Breast epithelium (tissue), 4 donors: ENCODE results near the gene TRIO. TPM values are rescaled to one million over a fixed set of nuclear protein-coding genes. Genes with fewer than 3 reads are reported as not detected.

Experiments
- DNase-seq, 2 donors: peaks; one replicate each; pipeline ENCODE4 v3.0.0-alpha.2; 2019; ENCODE audit warnings: low spot score in 2 of 2
- H3K27ac ChIP-seq, 2 donors: fragments of 200-600 bp; sonication (generic) in 1 of 2; one replicate each; pipeline ENCODE4 v1.5.1; 2016 to 2019; ENCODE audit warnings: mild to moderate bottlenecking in 1 of 2
- H3K27me3 ChIP-seq, 2 donors: fragments of 200-600 bp; sonication (generic) in 1 of 2; one replicate each; pipeline versions ENCODE4 v1.5.1 to v1.6.0; 2017 to 2019; ENCODE audit warnings: control low read depth in 1 of 2, mild to moderate bottlenecking in 1 of 2
- H3K36me3 ChIP-seq: fragments of 200-600 bp; one replicate; pipeline ENCODE4 v1.5.1; 2019
- H3K4me1 ChIP-seq, 2 donors: fragments of 200-600 bp; sonication (generic); one replicate each; pipeline ENCODE4 v1.5.1; 2016 to 2019; ENCODE audit warnings: control low read depth in 1 of 2
- H3K4me3 ChIP-seq, 3 donors: fragments of 200-600 bp; sonication (generic); 1 replicate in 2 of 3; 2 replicates in 1 of 3; pipeline ENCODE4 v1.5.1; 2016 to 2019; ENCODE audit warnings: mild to moderate bottlenecking in 3 of 3, moderate library complexity in 2 of 3
- H3K9me3 ChIP-seq, 2 donors: fragments of 200-600 bp; sonication (generic) in 1 of 2; one replicate each; pipeline ENCODE4 v1.5.1; 2016 to 2019; ENCODE audit warnings: control low read depth in 1 of 2
- CTCF ChIP-seq, 3 donors: fragments of 450-650 bp; IDR thresholded peaks; one replicate each; pipeline ENCODE4 v1.5.1; 2016 to 2017; ENCODE audit warnings: antibody characterized with exemption in 3 of 3, mild to moderate bottlenecking in 3 of 3, moderate library complexity in 3 of 3
- POLR2A ChIP-seq: fragments of 450-650 bp; IDR thresholded peaks from one replicate; pipeline ENCODE4 v1.6.1; 2016; ENCODE audit warnings: antibody characterized with exemption, mild to moderate bottlenecking, moderate library complexity
- POLR2AphosphoS5 ChIP-seq, 3 donors: sonication (generic); formaldehyde crosslinking; IDR thresholded peaks; one replicate each; pipeline ENCODE4 v1.6.1; 2017; ENCODE audit warnings: antibody characterized with exemption in 3 of 3
- intact Hi-C: fragments of 100-400 bp; cut with DNase I; formaldehyde crosslinking; loops from one replicate; pipeline ENCODE4 v1.15.1; 2023; ENCODE audit warnings: low total_unique reads
- total RNA-seq, 3 donors: library from RNA; depleted of rRNA; stranded (reverse); fragments of >200 nt; gene quantifications; one replicate each; pipeline ENCODE4 v1.1.0, GENCODE V29; 2016

The TRIO gene
- total RNA-seq, 3 donors from 2014 or later, result 191 to 209 (median 193) TPM

- no peaks in the 10 kb centered on the region for H3K9me3 ChIP-seq
- peak overlapping the region in 1 of 2 donors; percentile 12 for H3K27ac ChIP-seq
- no peak for TF ChIP-seq CTCF (IDR thresholded peaks at IDR 0.05)
- no peak for TF ChIP-seq POLR2AphosphoS5 (IDR thresholded peaks at IDR 0.05)
- no peak for TF ChIP-seq POLR2A
- no peak overlapping the region for H3K4me3 ChIP-seq
- no peaks in the 10 kb centered on the region for H3K4me1 ChIP-seq
- H3K27me3 ChIP-seq, result no peaks in the 10 kb centered on the region
- H3K36me3 ChIP-seq, result no peaks in the 10 kb centered on the region
- DNase-seq, result no peak
- intact Hi-C loops, result no loop called here
Measured at GRCh38 chr5:14263699-14264098, 120.6 kb downstream of the TRIO start.

DNA sequence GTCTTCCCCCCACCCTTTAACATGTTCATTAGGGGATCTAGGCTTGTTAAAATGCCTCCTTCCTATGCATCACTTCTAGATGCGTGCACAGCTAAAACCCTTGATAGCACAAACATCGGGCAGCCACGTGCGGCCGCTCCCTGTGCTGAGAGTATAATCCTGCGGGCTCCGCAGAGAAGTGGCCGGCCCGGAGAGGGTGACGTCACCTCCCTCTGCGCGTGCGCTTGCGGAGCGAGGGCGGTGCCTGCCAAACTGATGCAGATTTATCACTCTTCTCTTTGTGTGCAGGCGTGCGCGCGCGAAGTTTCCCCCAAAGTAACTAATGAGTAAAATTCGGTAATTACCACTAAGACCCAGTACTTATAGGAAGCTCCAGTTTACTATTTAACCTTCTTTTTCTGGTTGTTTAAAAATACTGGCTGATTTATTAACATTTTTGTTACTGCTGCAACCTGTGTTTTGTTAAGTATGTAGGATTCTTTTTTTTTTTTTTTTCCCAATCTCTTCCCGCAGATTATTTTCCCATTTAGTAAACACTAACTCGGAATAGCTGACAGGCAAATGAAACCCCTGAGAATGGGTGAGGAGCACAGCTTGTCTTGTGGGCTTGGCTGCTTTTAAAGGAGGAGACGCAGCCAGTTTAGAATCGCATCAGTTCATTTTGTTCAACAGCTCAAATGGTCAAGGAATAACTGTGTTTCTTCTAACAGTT lies 121.6 kb downstream of the TRIO start:
- peaks cover 0 to 3% of the 10 kb centered on the region in 2 donors for H3K4me1 ChIP-seq
- no peaks in the 10 kb centered on the region for H3K36me3 ChIP-seq
- intact Hi-C loops, result no loop called here
- peak; percentile 85 to 90 for DNase-seq
- H3K27me3 ChIP-seq, result no peaks in the 10 kb centered on the region
- H3K4me3 ChIP-seq, result peak overlapping the region; percentile 5 to 50 (median 36)
- peak overlapping the region in 1 of 2 donors; percentile 54 for H3K27ac ChIP-seq
- TF ChIP-seq POLR2AphosphoS5 (IDR thresholded peaks at IDR 0.05) (peak; percentile 22 to 73 (median 43)), CTCF (IDR thresholded peaks at IDR 0.05) (no peak), POLR2A (no peak)
- H3K9me3 ChIP-seq, result no peaks in the 10 kb centered on the region

DNA sequence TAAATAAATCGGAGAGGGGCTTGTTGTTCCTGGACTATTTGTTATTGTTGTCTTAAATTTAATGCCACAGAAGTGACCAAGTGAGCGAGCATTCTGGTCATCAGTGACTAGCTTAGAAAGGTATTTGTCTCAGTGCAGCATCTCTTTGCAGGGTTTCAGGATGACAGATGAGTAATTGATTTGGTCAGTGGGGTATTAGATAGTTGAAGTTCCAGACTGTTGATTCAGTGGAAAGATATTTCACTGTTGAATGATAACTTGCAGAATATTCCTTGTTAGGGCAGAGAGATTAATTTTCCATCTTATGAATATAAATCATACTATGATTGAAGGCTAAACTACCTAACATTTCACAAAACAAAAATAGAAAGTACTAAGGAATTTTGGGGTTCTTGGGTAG lies 122.4 kb downstream of the TRIO start:
- no peak overlapping the region for H3K4me3 ChIP-seq
- TF ChIP-seq CTCF (IDR thresholded peaks at IDR 0.05) (no peak), POLR2A (no peak), POLR2AphosphoS5 (IDR thresholded peaks at IDR 0.05) (no peak)
- peaks cover 0 to 11% of the 10 kb centered on the region in 2 donors for H3K4me1 ChIP-seq
- no peaks in the 10 kb centered on the region for H3K36me3 ChIP-seq
- no peak for DNase-seq
- intact Hi-C loops, result no loop called here
- no peaks in the 10 kb centered on the region for H3K9me3 ChIP-seq
- H3K27me3 ChIP-seq, result no peaks in the 10 kb centered on the region
- no peak overlapping the region for H3K27ac ChIP-seq

- DNase-seq, result no peak
- Histone ChIP-seq H3K27me3 (no peaks in the 10 kb centered on the region), H3K27ac (no peak overlapping the region), H3K36me3 (no peaks in the 10 kb centered on the region), H3K9me3 (no peaks in the 10 kb centered on the region), H3K4me1 (peaks cover 0 to 11% of the 10 kb centered on the region in 2 donors), H3K4me3 (no peak overlapping the region)
- TF ChIP-seq POLR2A, result no peak
- no peak for TF ChIP-seq POLR2AphosphoS5 (IDR thresholded peaks at IDR 0.05)
- intact Hi-C loops, result no loop called here
Measured at GRCh38 chr5:14266171-14266570, 123.0 kb downstream of the TRIO start.

DNA sequence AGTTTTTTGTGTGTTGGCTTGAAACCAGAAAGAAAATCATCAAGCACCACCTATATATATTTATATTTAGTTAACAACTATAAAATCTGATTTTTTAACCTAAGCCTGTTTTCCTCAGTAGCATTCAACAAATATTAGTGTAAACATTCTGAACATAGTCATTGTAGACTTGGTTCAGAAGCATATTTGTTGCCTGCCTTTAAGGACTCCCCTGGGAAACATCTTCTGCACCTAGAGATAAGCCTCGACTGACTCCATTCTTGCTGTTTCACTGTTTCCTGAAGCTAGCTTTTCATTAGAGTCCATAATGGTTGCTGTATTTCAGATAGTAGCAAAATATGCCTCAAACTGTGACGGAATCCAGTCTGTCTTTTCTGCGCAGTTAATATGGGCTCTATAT lies 123.5 kb downstream of the TRIO start:
- Histone ChIP-seq H3K27me3 (no peaks in the 10 kb centered on the region), H3K4me3 (no peak overlapping the region), H3K27ac (no peak overlapping the region), H3K9me3 (no peaks in the 10 kb centered on the region), H3K36me3 (no peaks in the 10 kb centered on the region), H3K4me1 (peaks cover 0 to 11% of the 10 kb centered on the region in 2 donors)
- intact Hi-C loops, result no loop called here
- DNase-seq, result no peak
- TF ChIP-seq POLR2A (no peak), POLR2AphosphoS5 (IDR thresholded peaks at IDR 0.05) (no peak), CTCF (IDR thresholded peaks at IDR 0.05) (no peak)
